ENCODE data around the gene STXBP2.

DNA sequence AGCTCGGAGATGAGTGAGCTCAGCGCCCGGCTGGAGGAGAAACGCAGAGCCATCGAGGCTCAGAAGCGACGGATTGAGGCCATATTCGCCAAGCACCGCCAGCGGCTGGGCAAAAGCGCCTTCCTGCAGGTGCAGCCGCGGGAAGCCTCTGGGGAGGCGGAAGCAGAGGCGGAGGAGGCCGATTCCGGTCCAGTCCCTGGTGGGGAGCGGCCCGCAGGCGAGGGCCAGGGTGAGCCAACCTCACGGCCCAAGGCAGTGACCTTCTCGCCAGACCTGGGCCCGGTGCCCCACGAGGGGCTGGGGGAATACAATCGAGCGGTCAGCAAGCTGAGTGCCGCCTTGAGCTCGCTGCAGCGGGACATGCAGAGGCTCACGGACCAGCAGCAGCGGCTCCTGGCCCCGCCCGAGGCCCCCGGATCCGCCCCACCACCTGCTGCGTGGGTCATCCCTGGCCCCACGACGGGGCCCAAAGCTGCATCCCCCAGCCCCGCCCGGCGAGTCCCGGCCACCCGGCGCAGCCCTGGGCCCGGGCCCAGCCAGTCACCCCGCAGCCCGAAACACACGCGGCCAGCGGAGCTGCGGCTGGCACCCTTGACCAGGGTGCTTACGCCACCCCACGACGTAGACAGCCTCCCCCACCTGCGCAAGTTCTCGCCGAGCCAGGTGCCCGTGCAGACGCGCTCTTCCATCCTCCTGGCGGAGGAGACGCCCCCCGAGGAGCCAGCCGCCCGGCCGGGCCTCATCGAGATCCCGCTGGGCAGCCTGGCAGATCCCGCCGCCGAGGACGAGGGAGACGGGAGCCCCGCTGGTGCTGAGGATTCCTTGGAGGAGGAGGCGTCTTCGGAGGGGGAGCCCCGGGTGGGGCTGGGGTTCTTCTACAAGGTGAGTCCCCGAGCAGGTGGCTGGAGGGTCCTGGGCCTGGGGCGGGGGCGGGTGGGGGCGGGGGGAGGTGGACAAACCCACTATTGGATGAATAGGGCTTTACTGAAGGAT, 24.3 kb upstream of the STXBP2 start:
- TF ChIP-seq, protein P1, sequence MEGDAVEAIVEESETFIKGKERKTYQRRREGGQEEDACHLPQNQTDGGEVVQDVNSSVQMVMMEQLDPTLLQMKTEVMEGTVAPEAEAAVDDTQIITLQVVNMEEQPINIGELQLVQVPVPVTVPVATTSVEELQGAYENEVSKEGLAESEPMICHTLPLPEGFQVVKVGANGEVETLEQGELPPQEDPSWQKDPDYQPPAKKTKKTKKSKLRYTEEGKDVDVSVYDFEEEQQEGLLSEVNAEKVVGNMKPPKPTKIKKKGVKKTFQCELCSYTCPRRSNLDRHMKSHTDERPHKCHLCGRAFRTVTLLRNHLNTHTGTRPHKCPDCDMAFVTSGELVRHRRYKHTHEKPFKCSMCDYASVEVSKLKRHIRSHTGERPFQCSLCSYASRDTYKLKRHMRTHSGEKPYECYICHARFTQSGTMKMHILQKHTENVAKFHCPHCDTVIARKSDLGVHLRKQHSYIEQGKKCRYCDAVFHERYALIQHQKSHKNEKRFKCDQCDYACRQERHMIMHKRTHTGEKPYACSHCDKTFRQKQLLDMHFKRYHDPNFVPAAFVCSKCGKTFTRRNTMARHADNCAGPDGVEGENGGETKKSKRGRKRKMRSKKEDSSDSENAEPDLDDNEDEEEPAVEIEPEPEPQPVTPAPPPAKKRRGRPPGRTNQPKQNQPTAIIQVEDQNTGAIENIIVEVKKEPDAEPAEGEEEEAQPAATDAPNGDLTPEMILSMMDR (IDR thresholded peaks at IDR 0.05), result no peak
- TF ChIP-seq POLR2A (IDR thresholded peaks at IDR 0.05) (no peak), POLR2AphosphoS5 (IDR thresholded peaks at IDR 0.05) (no peak), EP300 (IDR thresholded peaks at IDR 0.05) (no peak)
